K562 (cell line): ENCODE measurements around the gene SRPK3. TPM values are rescaled to one million over a fixed set of nuclear protein-coding genes. Genes with fewer than 3 reads are reported as not detected.

ENCODE experiments used
- CEBPG ChIP-seq, 3 experiments: fragments of 200-800 bp in 1 of 3; sonication (Bioruptor generic) in 1 of 3; sonication (generic) in 1 of 3; formaldehyde crosslinking in 1 of 3; IDR thresholded peaks in 2 of 3; conservative IDR thresholded peaks in 1 of 3; 2 replicates each; pipeline versions ENCODE4 v1.6.1 to v1.8.0; 2016 to 2022; ENCODE audit warnings: missing compliant biosample characterization in 2 of 3, missing genetic modification characterization in 2 of 3, mild to moderate bottlenecking in 1 of 3, missing genetic modification reagents in 1 of 3
- CHD4 ChIP-seq: fragments of 200-600 bp; sonication (generic); IDR thresholded peaks from 3 replicates; pipeline ENCODE4 v1.6.1; 2012; ENCODE audit warnings: low read depth, mild to moderate bottlenecking, mixed read lengths, low read length, inconsistent platforms; ENCODE audit not compliant: insufficient read depth, insufficient replicate concordance, poor library complexity, severe bottlenecking
- HNRNPUL1 ChIP-seq: fragments of 200-400 bp; formaldehyde crosslinking; IDR thresholded peaks from 2 replicates; pipeline ENCODE4 v1.6.1; 2017; ENCODE audit warnings: low read length
- L3MBTL2 ChIP-seq: fragments of 450-650 bp; IDR thresholded peaks from 2 replicates; pipeline ENCODE4 v1.6.1; 2016; ENCODE audit warnings: mild to moderate bottlenecking, moderate library complexity
- MGA ChIP-seq: fragments of 450-650 bp; IDR thresholded peaks from 2 replicates; pipeline ENCODE4 v1.6.1; 2016; ENCODE audit warnings: mild to moderate bottlenecking, moderate library complexity
- MIER1 ChIP-seq: fragments of 450-650 bp; IDR thresholded peaks from 2 replicates; pipeline ENCODE4 v1.6.1; 2016; ENCODE audit warnings: antibody characterized with exemption, mild to moderate bottlenecking, low read depth
- MNT ChIP-seq, 2 experiments: fragments of 450-650 bp; conservative IDR thresholded peaks; 2 replicates each; pipeline ENCODE4 v1.6.1; 2017; ENCODE audit warnings: mild to moderate bottlenecking in 2 of 2, moderate library complexity in 2 of 2
- NCOA2 ChIP-seq, 2 experiments: fragments of 450-650 bp; IDR thresholded peaks; 2 replicates each; pipeline ENCODE4 v1.6.1; 2018; ENCODE audit warnings: mild to moderate bottlenecking in 2 of 2, moderate library complexity in 1 of 2; ENCODE audit not compliant: partially characterized antibody in 2 of 2
- RBM14 ChIP-seq: fragments of 200-400 bp; formaldehyde crosslinking; IDR thresholded peaks from 2 replicates; pipeline ENCODE4 v1.6.1; 2018; ENCODE audit warnings: low read depth, mild to moderate bottlenecking, low read length, moderate library complexity, borderline replicate concordance; ENCODE audit not compliant: insufficient read depth
- RBM17 ChIP-seq: fragments of 200-400 bp; formaldehyde crosslinking; IDR thresholded peaks from 2 replicates; pipeline ENCODE4 v1.6.1; 2017; ENCODE audit warnings: low read depth, mild to moderate bottlenecking, low read length, borderline replicate concordance
- TAF15 ChIP-seq: fragments of 200-400 bp; formaldehyde crosslinking; IDR thresholded peaks from 2 replicates; pipeline ENCODE4 v1.6.1; 2017; ENCODE audit warnings: mild to moderate bottlenecking, low read depth, low read length, moderate library complexity
- ZBTB17 ChIP-seq: fragments of 450-650 bp; formaldehyde crosslinking; IDR thresholded peaks from 2 replicates; pipeline ENCODE4 v1.4.0; 2020; ENCODE audit warnings: mild to moderate bottlenecking
- ZFP30 ChIP-seq: fragments of 250-450 bp; sonication (Bioruptor Pico); IDR thresholded peaks from 2 replicates; pipeline ENCODE4 v1.8.0; 2022; ENCODE audit warnings: moderate library complexity, mild to moderate bottlenecking, inconsistent platforms, borderline replicate concordance
- ZNF311 ChIP-seq: fragments of 250-450 bp; sonication (Bioruptor Pico); IDR thresholded peaks from 2 replicates; pipeline ENCODE4 v1.4.0; 2020; ENCODE audit warnings: mild to moderate bottlenecking, moderate library complexity
- polyA plus RNA-seq, 8 experiments: library from polyadenylated mRNA; depleted of rRNA in 4 of 8; stranded (reverse) in 5 of 8; unstranded in 3 of 8; fragments of >200 nt; fragmentation: Nextera tagmentation in 2 of 8; fragmentation: Illumina TruSeq in 1 of 8; extraction: Ambion mirVana in 2 of 8; extraction: Trizol in 1 of 8; gene quantifications; 2 replicates each; pipeline versions ENCODE4 v1.2.1 to v1.2.3, GENCODE V29; 2011 to 2014; ENCODE audit warnings: inconsistent platforms in 1 of 8, missing spikeins in 1 of 8
- total RNA-seq, 7 experiments: library from RNA; depleted of rRNA in 6 of 7; stranded (reverse); fragments of >200 nt in 6 of 7; fragmentation: Illumina TruSeq in 2 of 7; extraction: Trizol in 2 of 7; gene quantifications; 2 replicates each; pipeline versions ENCODE4 v1.2.1 to v1.2.3, GENCODE V29; 2011 to 2021; ENCODE audit warnings: low replicate concordance in 1 of 7

Gene SRPK3
- total and polyA plus RNA-seq, 9 of the 15 experiments (the other 6 are each of a cell fraction or from before 2014, with no cell fraction given), result 0.01 to 0.09 (median 0.04) TPM; not detected in 2

GRCh38 chrX:153763298-153763932, 17.4 kb upstream of the SRPK3 start (continued):
- TF ChIP-seq MGA (no peak), MIER1 (no peak), HNRNPUL1 (no peak), NCOA2 (IDR thresholded peaks at IDR 0.05; ENCODE audit: partially characterized antibody in 2 of 2) (no peak), RBM17 (no peak), RBM14 (no peak), MNT (conservative IDR thresholded peaks at IDR 0.05) (no peak), CHD4 (no peak), CEBPG (CRISPR knock-in tag; IDR thresholded peaks at IDR 0.05) (no peak), CEBPG (tag; conservative IDR thresholded peaks at IDR 0.05 in 1 of 2, IDR thresholded peaks at IDR 0.05 in 1 of 2) (no peak), TAF15 (no peak), ZNF311 (no peak), ZFP30 (CRISPR knock-in tag) (no peak), ZBTB17 (CRISPR knock-in tag) (no peak), L3MBTL2 (no peak)
